ENCODE measurements around the gene SPOCK2.

The SPOCK2 gene

GRCh38 chr10:72026278-72027111, 61.9 kb downstream of the SPOCK2 start:
- DNase-seq, result no peak

GRCh38 chr10:72025832-72026231, 62.5 kb downstream of the SPOCK2 start:
- no peak for DNase-seq

GRCh38 chr10:72025400-72025799, 63.0 kb downstream of the SPOCK2 start:
- DNase-seq, result no peak

GRCh38 chr10:72024596-72024995, 63.8 kb downstream of the SPOCK2 start:
- DNase-seq, result no peak

GRCh38 chr10:72022228-72022627, 66.1 kb downstream of the SPOCK2 start:
- no peak for DNase-seq

- no peak for DNase-seq
These were observed 67.2 kb downstream of the SPOCK2 start for GRCh38 chr10:72020914-72021809.

GRCh38 chr10:72019085-72019876, 69.1 kb downstream of the SPOCK2 start:
- DNase-seq, result no peak

- no peak for DNase-seq
These were observed 71.6 kb downstream of the SPOCK2 start for GRCh38 chr10:72016608-72017300.

- no peak for DNase-seq
These were observed 72.5 kb downstream of the SPOCK2 start for GRCh38 chr10:72015841-72016240.

- no peak for DNase-seq
These were observed 73.4 kb downstream of the SPOCK2 start for GRCh38 chr10:72014785-72015480.

- DNase-seq, result no peak
These were observed 74.2 kb downstream of the SPOCK2 start for GRCh38 chr10:72014197-72014596.

- DNase-seq, result no peak
These were observed 75.0 kb downstream of the SPOCK2 start for GRCh38 chr10:72013202-72013945.

GRCh38 chr10:72012796-72013195, 75.6 kb downstream of the SPOCK2 start:
- DNase-seq, result no peak

GRCh38 chr10:72011976-72012512, 76.3 kb downstream of the SPOCK2 start:
- DNase-seq, result no peak

- no peak for DNase-seq
These were observed 76.9 kb downstream of the SPOCK2 start for GRCh38 chr10:72011468-72011867.

GRCh38 chr10:72011016-72011415, 77.3 kb downstream of the SPOCK2 start:
- DNase-seq, result no peak

- DNase-seq, result no peak
These were observed 77.9 kb downstream of the SPOCK2 start for GRCh38 chr10:72010234-72010973.

- DNase-seq, result peak; percentile 89
These were observed 78.8 kb downstream of the SPOCK2 start for GRCh38 chr10:72009425-72010081.

GRCh38 chr10:72009051-72009424, 79.3 kb downstream of the SPOCK2 start:
- no peak for DNase-seq

Measured in right hindlimb (tissue), 1 donor.